HCT116 (cell line): Measurements from ENCODE around the gene RBM47. TPM values are rescaled to one million over a fixed set of nuclear protein-coding genes. Genes with fewer than 3 reads are reported as not detected.

Source experiments
- ATAC-seq: fragments of 200-7000 bp; cut with Tn5 transposase; 2 replicates; pipeline ENCODE4 v1.9.1; 2020; ENCODE audit warnings: mild to moderate bottlenecking, moderate library complexity
- BruUV-seq: library from RNA; stranded (reverse); fragments of 400-500 nt; replicated peaks from 2 replicates; lab custom pipeline; 2021; lab: Mats Ljungman, UMichigan
- CTCF ChIA-PET: fragments of 300-600 bp; sonication (Branson Sonifier 250); formaldehyde crosslinking; loops from one replicate; lab custom pipeline; 2021; ENCODE audit warnings: antibody characterized with exemption; lab: Charles Lee
- POLR2A ChIA-PET: fragments of 300-600, 350-600 bp; sonication (Branson Sonifier 250); formaldehyde crosslinking; loops from one replicate; lab custom pipeline; 2021; ENCODE audit warnings: antibody characterized with exemption; lab: Charles Lee
- RAD21 ChIA-PET, 2 experiments: fragments of 300-600 bp; sonication (Branson Sonifier 250); formaldehyde crosslinking; loops; one replicate each; lab custom pipeline; 2023; ENCODE audit warnings: low total read pairs in 2 of 2; ENCODE audit not compliant: uncharacterized antibody in 2 of 2, unreplicated experiment in 2 of 2, low non-redundant PET in 1 of 2; lab: Charles Lee
- DNase-seq: peaks from one replicate; pipeline ENCODE4 v3.0.0-alpha.2; 2010; ENCODE audit warnings: low read depth, low spot score
- H2AFZ ChIP-seq: fragments of 200-600 bp; shearing (Covaris generic), sonication (generic); 2 replicates; pipeline ENCODE4 v1.6.1; 2017; ENCODE audit warnings: low read depth, mixed run types, mixed read lengths, antibody characterized with exemption, low read length; ENCODE audit not compliant: poor library complexity, severe bottlenecking
- H3K27ac ChIP-seq: 2 replicates; pipeline ENCODE4 v1.5.1; 2012; ENCODE audit warnings: low read depth, low read length
- H3K27me3 ChIP-seq: fragments of 200-600 bp; sonication (generic); 2 replicates; pipeline ENCODE4 v1.6.1; 2016; ENCODE audit warnings: mixed run types, low read length, mixed read lengths; ENCODE audit not compliant: insufficient read depth
- H3K36me3 ChIP-seq, 2 experiments: fragments of 200-500 bp in 1 of 2; fragments of 200-600 bp in 1 of 2; sonication (Bioruptor generic) in 1 of 2; sonication (generic) in 1 of 2; 2 replicates each; pipeline versions ENCODE4 v1.5.1 to v1.6.1; 2014 to 2016; ENCODE audit warnings: low read length in 2 of 2, inconsistent platforms in 1 of 2, mixed read lengths in 1 of 2, mixed run types in 1 of 2; ENCODE audit not compliant: insufficient read depth in 2 of 2, control insufficient read depth in 1 of 2
- H3K4me1 ChIP-seq, 2 experiments: fragments of 200-600 bp in 1 of 2; sonication (generic) in 1 of 2; 2 replicates each; pipeline versions ENCODE4 v1.5.1 to v1.6.1; 2012 to 2017; ENCODE audit warnings: low read length in 2 of 2, inconsistent platforms in 1 of 2, mild to moderate bottlenecking in 1 of 2, mixed read lengths in 1 of 2, mixed run types in 1 of 2, moderate library complexity in 1 of 2; ENCODE audit not compliant: insufficient read depth in 2 of 2, control insufficient read depth in 1 of 2
- H3K4me2 ChIP-seq: fragments of 200-600 bp; sonication (generic); 2 replicates; pipeline ENCODE4 v1.6.1; 2017; ENCODE audit warnings: mixed run types, low read length, mixed read lengths
- H3K4me3 ChIP-seq, 2 experiments: fragments of 200-600 bp in 1 of 2; sonication (generic) in 1 of 2; replicated peaks in 1 of 2; 2 replicates each; pipeline ENCODE4 v1.5.1; 2011 to 2016; ENCODE audit warnings: low read length in 2 of 2, control low read depth in 1 of 2, low read depth in 1 of 2, mild to moderate bottlenecking in 1 of 2, mixed read lengths in 1 of 2, mixed run types in 1 of 2
- H3K79me2 ChIP-seq: fragments of 200-600 bp; sonication (generic); 2 replicates; pipeline ENCODE4 v1.6.1; 2017; ENCODE audit warnings: mild to moderate bottlenecking, mixed run types, low read length, moderate library complexity, mixed read lengths; ENCODE audit not compliant: insufficient read depth
- H3K9ac ChIP-seq: fragments of 200-600 bp; sonication (generic); 2 replicates; pipeline ENCODE4 v1.6.1; 2016; ENCODE audit warnings: low read length, mixed read lengths
- H3K9me2 ChIP-seq: fragments of 200-600 bp; sonication (generic), shearing (Covaris generic); 2 replicates; pipeline ENCODE4 v1.6.1; 2017; ENCODE audit warnings: mixed run types, mild to moderate bottlenecking, moderate library complexity; ENCODE audit not compliant: insufficient read depth
- H3K9me3 ChIP-seq, 2 experiments: fragments of 200-500 bp in 1 of 2; fragments of 200-600 bp in 1 of 2; sonication (Bioruptor generic) in 1 of 2; sonication (generic) in 1 of 2; 2 replicates each; pipeline ENCODE4 v1.6.1; 2014 to 2017; ENCODE audit warnings: low read length in 2 of 2, mixed read lengths in 2 of 2, inconsistent platforms in 1 of 2, low read depth in 1 of 2, mild to moderate bottlenecking in 1 of 2, mixed run types in 1 of 2, moderate library complexity in 1 of 2; ENCODE audit not compliant: control insufficient read depth in 1 of 2, insufficient read depth in 1 of 2
- H4K20me1 ChIP-seq: fragments of 200-600 bp; sonication (generic), shearing (Covaris generic); 2 replicates; pipeline ENCODE4 v1.6.1; 2017; ENCODE audit warnings: mixed run types, mild to moderate bottlenecking, moderate library complexity; ENCODE audit not compliant: insufficient read depth
- ATF3 ChIP-seq: IDR thresholded peaks from 2 replicates; pipeline ENCODE4 v1.6.1; 2012
- CBX3 ChIP-seq: IDR thresholded peaks from 2 replicates; pipeline ENCODE4 v1.6.1; 2012; ENCODE audit warnings: low read depth
- CEBPB ChIP-seq: IDR thresholded peaks from 2 replicates; pipeline ENCODE4 v1.6.1; 2012; ENCODE audit warnings: low read depth
- EGR1 ChIP-seq: IDR thresholded peaks from 2 replicates; pipeline ENCODE4 v1.6.1; 2012; ENCODE audit warnings: low read depth
- ELF1 ChIP-seq: IDR thresholded peaks from 2 replicates; pipeline ENCODE4 v1.6.1; 2012; ENCODE audit warnings: low read depth, borderline replicate concordance
- EZH2 ChIP-seq: fragments of 200-600 bp; sonication (generic); IDR thresholded peaks from 2 replicates; pipeline ENCODE4 v1.6.1; 2017; ENCODE audit warnings: antibody characterized with exemption, mixed run types
- EZH2phosphoT487 ChIP-seq: fragments of 200-600 bp; IDR thresholded peaks from 2 replicates; pipeline ENCODE4 v1.6.1; 2018; ENCODE audit warnings: antibody characterized with exemption, borderline replicate concordance
- FOSL1 ChIP-seq: IDR thresholded peaks from 2 replicates; pipeline ENCODE4 v1.6.1; 2012; ENCODE audit warnings: low read depth
- JUND ChIP-seq: IDR thresholded peaks from 2 replicates; pipeline ENCODE4 v1.6.1; 2012
- MAX ChIP-seq: IDR thresholded peaks from 2 replicates; pipeline ENCODE4 v1.6.1; 2012
- POLR2AphosphoS5 ChIP-seq: IDR thresholded peaks from 2 replicates; pipeline ENCODE4 v1.6.1; 2011; ENCODE audit warnings: mild to moderate bottlenecking, low read depth, low read length, moderate library complexity
- RAD21 ChIP-seq: IDR thresholded peaks from 2 replicates; pipeline ENCODE4 v1.6.1; 2012; ENCODE audit warnings: low read depth, mild to moderate bottlenecking
- SIN3A ChIP-seq: IDR thresholded peaks from 2 replicates; pipeline ENCODE4 v1.6.1; 2012; ENCODE audit warnings: low read depth
- SP1 ChIP-seq: IDR thresholded peaks from 2 replicates; pipeline ENCODE4 v1.6.1; 2012; ENCODE audit warnings: low read depth
- SRF ChIP-seq: IDR thresholded peaks from 2 replicates; pipeline ENCODE4 v1.6.1; 2012; ENCODE audit warnings: low read depth
- TCF7L2 ChIP-seq: IDR thresholded peaks from 2 replicates; pipeline ENCODE4 v1.7.0; 2011; ENCODE audit warnings: borderline replicate concordance, inconsistent platforms; ENCODE audit not compliant: insufficient read depth, insufficient read length; ENCODE audit errors: extremely low read depth
- YY1 ChIP-seq: IDR thresholded peaks from 2 replicates; pipeline ENCODE4 v1.6.1; 2011; ENCODE audit warnings: low read length, low read depth, moderate library complexity, mild to moderate bottlenecking; ENCODE audit not compliant: insufficient replicate concordance; ENCODE audit errors: extremely low read depth
- intact Hi-C: fragments of 100-400 bp; cut with micrococcal nuclease; formaldehyde crosslinking; loops from 2 replicates; pipeline ENCODE4 v1.10.0; 2022
- total RNA-seq: library from RNA; stranded (reverse); gene quantifications from one replicate; pipeline ENCODE4 v1.2.1, GENCODE V29; 2021; ENCODE audit not compliant: unreplicated experiment
- TF ChIP-seq, protein P1 (sequence below), 3 experiments: fragments of 200-600 bp in 1 of 3; sonication (generic) in 1 of 3; IDR thresholded peaks in 2 of 3; conservative IDR thresholded peaks in 1 of 3; 2 replicates each; pipeline ENCODE4 v1.5.1; 2012 to 2017; ENCODE audit warnings: low read depth in 2 of 3, low read length in 2 of 3, antibody characterized with exemption in 1 of 3, borderline replicate concordance in 1 of 3, control low read depth in 1 of 3, mild to moderate bottlenecking in 1 of 3, mixed read lengths in 1 of 3, mixed run types in 1 of 3, moderate library complexity in 1 of 3; ENCODE audit not compliant: insufficient read depth in 1 of 3
- TF ChIP-seq, protein P2 (sequence below): IDR thresholded peaks from 2 replicates; pipeline ENCODE4 v1.6.1; 2012; ENCODE audit warnings: low read depth

RBM47 gene
- total RNA-seq, 1 experiment from 2014 or later = 22.2 TPM

DNA sequence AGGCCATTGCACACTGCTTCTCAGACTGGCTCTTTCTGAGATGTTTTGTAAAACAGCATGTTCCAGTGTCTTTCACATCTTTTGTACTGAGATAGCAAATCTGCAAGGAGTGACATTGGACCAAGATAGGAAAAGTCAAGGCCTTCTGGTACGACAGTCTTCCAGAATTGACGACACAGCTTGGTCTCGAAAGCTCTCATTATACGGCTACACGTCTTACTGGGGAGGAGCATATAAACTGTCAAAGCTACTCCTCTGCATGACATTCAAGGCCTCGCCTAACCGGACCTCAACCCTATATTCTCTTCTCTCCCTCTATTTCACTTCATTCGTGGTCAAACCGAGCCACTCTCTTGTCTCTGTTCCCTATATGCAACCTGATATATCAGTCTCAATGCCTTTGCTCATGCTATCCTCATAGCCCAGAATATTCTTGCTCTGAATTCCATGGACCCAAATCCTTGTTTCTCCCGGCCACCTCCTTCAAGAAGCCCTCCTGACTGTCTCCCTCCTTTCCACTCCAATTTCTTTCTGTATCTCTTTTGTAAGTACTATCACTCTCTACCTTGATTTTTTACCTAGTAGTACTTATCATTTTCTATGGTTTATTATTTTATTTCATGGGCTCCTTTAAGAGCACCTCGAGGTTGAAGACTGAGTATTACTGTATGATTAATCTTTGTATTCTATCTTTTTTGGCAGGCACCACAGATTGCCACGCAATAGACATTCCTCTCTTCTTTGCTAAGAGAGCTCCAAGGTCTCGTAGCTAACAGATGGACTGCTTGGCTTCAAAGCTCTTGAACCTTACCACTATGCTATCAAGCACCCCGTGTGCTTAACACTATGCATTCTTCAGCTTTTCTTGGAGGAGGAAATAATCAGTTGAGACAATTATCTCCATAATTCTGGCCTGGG is 35.1 kb downstream of the RBM47 start:
- ATAC-seq (no peak), DNase-seq (no peak)
- Histone ChIP-seq H3K9ac (no peak overlapping the region), H2AFZ (no peak overlapping the region), H3K36me3 (no peaks in the 10 kb centered on the region), H3K4me2 (no peak overlapping the region), H3K4me1 (no peaks in the 10 kb centered on the region), H3K9me2 (no peaks in the 10 kb centered on the region), H3K4me3 (no peak overlapping the region), H3K27me3 (no peaks in the 10 kb centered on the region), H3K79me2 (no peaks in the 10 kb centered on the region), H3K27ac (no peak overlapping the region), H3K9me3 (no peaks in the 10 kb centered on the region), H4K20me1 (no peaks in the 10 kb centered on the region)
- no TSS peak for BruUV-seq
- no peak for TF ChIP-seq RAD21
- no peak for TF ChIP-seq EZH2
- TF ChIP-seq, protein P1, sequence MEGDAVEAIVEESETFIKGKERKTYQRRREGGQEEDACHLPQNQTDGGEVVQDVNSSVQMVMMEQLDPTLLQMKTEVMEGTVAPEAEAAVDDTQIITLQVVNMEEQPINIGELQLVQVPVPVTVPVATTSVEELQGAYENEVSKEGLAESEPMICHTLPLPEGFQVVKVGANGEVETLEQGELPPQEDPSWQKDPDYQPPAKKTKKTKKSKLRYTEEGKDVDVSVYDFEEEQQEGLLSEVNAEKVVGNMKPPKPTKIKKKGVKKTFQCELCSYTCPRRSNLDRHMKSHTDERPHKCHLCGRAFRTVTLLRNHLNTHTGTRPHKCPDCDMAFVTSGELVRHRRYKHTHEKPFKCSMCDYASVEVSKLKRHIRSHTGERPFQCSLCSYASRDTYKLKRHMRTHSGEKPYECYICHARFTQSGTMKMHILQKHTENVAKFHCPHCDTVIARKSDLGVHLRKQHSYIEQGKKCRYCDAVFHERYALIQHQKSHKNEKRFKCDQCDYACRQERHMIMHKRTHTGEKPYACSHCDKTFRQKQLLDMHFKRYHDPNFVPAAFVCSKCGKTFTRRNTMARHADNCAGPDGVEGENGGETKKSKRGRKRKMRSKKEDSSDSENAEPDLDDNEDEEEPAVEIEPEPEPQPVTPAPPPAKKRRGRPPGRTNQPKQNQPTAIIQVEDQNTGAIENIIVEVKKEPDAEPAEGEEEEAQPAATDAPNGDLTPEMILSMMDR (IDR thresholded peaks at IDR 0.05 in 2 of 3, conservative IDR thresholded peaks at IDR 0.05 in 1 of 3; ENCODE audit: borderline replicate concordance in 1 of 3, insufficient read depth in 1 of 3, low read depth in 2 of 3, low read length in 2 of 3) = no peak
- TF ChIP-seq FOSL1 = no peak
- TF ChIP-seq JUND = no peak
- no peak for TF ChIP-seq POLR2AphosphoS5
- TF ChIP-seq SP1 = no peak
- no peak for TF ChIP-seq YY1
- TF ChIP-seq, protein P2, sequence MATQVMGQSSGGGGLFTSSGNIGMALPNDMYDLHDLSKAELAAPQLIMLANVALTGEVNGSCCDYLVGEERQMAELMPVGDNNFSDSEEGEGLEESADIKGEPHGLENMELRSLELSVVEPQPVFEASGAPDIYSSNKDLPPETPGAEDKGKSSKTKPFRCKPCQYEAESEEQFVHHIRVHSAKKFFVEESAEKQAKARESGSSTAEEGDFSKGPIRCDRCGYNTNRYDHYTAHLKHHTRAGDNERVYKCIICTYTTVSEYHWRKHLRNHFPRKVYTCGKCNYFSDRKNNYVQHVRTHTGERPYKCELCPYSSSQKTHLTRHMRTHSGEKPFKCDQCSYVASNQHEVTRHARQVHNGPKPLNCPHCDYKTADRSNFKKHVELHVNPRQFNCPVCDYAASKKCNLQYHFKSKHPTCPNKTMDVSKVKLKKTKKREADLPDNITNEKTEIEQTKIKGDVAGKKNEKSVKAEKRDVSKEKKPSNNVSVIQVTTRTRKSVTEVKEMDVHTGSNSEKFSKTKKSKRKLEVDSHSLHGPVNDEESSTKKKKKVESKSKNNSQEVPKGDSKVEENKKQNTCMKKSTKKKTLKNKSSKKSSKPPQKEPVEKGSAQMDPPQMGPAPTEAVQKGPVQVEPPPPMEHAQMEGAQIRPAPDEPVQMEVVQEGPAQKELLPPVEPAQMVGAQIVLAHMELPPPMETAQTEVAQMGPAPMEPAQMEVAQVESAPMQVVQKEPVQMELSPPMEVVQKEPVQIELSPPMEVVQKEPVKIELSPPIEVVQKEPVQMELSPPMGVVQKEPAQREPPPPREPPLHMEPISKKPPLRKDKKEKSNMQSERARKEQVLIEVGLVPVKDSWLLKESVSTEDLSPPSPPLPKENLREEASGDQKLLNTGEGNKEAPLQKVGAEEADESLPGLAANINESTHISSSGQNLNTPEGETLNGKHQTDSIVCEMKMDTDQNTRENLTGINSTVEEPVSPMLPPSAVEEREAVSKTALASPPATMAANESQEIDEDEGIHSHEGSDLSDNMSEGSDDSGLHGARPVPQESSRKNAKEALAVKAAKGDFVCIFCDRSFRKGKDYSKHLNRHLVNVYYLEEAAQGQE = no peak
- no peak for TF ChIP-seq CBX3
- no peak for TF ChIP-seq ELF1
- TF ChIP-seq EGR1 = no peak
- TF ChIP-seq ATF3 = no peak
- no peak for TF ChIP-seq CEBPB
- TF ChIP-seq TCF7L2 = no peak
- TF ChIP-seq EZH2phosphoT487 = no peak
- TF ChIP-seq SRF = no peak
- TF ChIP-seq MAX = no peak
- TF ChIP-seq SIN3A = no peak
- ChIA-PET POLR2A (no interaction called here), CTCF (no interaction called here), RAD21 (no interaction called here)
- intact Hi-C loops = no loop called here
